Measurements from ENCODE around the gene DKKL1.

DKKL1 gene

GRCh38 chr19:49359851-49360820 is 3.5 kb upstream of the DKKL1 start:
- no peak for TF ChIP-seq CTCF (conservative IDR thresholded peaks at IDR 0.05; ENCODE audit: low read depth, low read length)
- peak overlapping the region; percentile 8 for H3K4me3 ChIP-seq (ENCODE audit: low read depth, low read length)
- no peak for DNase-seq (ENCODE audit: low read depth)

- no peak for TF ChIP-seq CTCF (conservative IDR thresholded peaks at IDR 0.05; ENCODE audit: low read depth, low read length)
- H3K4me3 ChIP-seq (ENCODE audit: low read depth, low read length): peak overlapping the region; percentile 84
- DNase-seq (ENCODE audit: low read depth): peak; percentile 76
These were observed 2.1 kb upstream of the DKKL1 start for GRCh38 chr19:49361438-49362047.

GRCh38 chr19:49362048-49362928 is 1.4 kb upstream of the DKKL1 start, which contains the start of gene TEAD2:
TSS of gene TEAD2 (minus strand) at chr19:49362416. CDS start at chr19:49360075, 2,341 bp downstream.
- no peak for TF ChIP-seq CTCF (conservative IDR thresholded peaks at IDR 0.05; ENCODE audit: low read depth, low read length)
- H3K4me3 ChIP-seq (ENCODE audit: low read depth, low read length): peak within 1 kb of the TSS; percentile 84
- DNase-seq (ENCODE audit: low read depth): peak; percentile 25

- H3K4me3 ChIP-seq (ENCODE audit: low read depth, low read length): peak overlapping the region; percentile 84
- peak; percentile 36 for DNase-seq (ENCODE audit: low read depth)
These were observed 779 bp upstream of the DKKL1 start for GRCh38 chr19:49362929-49363267.

GRCh38 chr19:49364083-49364737 is 533 bp downstream of the DKKL1 start:
- DNase-seq (ENCODE audit: low read depth): no peak
- no peak for TF ChIP-seq CTCF (conservative IDR thresholded peaks at IDR 0.05; ENCODE audit: low read depth, low read length)
- peak overlapping the region; percentile 37 for H3K4me3 ChIP-seq (ENCODE audit: low read depth, low read length)

More at GRCh38 chr19:49362929-49363267, 779 bp upstream of the DKKL1 start:
- no peak for TF ChIP-seq CTCF (conservative IDR thresholded peaks at IDR 0.05; ENCODE audit: low read depth, low read length)

- DNase-seq (ENCODE audit: low read depth): no peak
- no peak overlapping the region for H3K4me3 ChIP-seq (ENCODE audit: low read depth, low read length)
- TF ChIP-seq CTCF (conservative IDR thresholded peaks at IDR 0.05; ENCODE audit: low read depth, low read length): no peak
These were observed 2.4 kb downstream of the DKKL1 start for GRCh38 chr19:49366110-49366509.
